Measurements from ENCODE around the gene B3GNT8.
"Not testable (repeated sequence)": the region's sequence is repeated elsewhere in the genome, so short reads cannot be mapped to it uniquely, and the experiment has no call there.

Gene B3GNT8

DNA sequence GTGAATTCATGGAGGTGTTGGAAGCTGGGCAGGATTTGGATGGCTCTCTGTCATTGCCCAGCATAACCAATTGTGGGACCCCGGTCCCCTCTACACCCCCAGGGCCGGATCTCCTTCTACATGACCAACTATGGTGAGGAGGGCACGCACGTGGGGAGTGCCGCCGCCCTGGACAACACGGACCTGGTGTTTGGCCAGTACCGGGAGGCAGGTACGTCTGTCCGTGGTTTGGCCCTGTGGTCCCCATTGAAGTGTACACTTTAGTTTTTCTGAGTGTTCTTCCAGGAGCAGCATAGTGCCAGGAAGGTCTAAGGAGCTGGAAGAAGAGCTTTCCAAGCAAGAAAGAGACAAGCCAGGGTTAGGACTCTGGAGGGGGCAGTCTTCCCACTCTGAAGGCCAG is 13.2 kb downstream of the B3GNT8 start:
- DNase-seq, result no peak

DNA sequence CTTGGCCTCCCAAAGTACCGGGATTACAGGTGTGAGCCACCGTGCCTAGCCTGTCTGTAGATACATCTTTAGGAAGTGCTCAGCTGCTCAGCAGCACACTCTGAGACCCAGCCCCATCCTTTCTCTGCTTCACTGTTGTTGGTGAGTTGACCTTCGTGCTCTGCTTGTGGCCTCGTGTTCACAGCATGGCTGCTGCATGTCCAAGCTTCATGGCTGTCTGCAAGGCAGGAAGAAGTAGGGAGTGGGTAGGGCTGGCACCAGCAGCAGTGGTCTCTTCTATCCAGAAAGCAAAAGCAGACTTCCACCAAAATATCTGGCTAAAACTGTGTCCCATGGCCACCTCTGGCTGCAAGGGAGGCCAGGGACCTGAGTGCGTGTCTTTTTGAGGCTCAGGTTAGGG is 14.2 kb downstream of the B3GNT8 start:
- DNase-seq, result no peak

DNA sequence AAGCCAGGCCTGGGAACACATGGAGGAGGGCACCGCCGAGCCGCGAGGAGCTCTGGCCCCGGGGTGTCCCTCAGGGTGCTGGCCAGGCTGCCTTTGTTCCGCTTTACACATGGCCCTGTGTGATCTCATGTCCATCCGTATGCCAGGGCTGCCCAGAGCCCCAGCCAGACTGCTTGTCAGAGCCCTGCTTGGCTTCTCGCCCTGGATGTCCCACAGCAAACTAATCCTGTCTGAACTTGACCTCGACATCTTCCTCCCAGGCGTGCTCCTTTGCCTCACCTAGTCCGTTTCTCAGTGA is 15.3 kb downstream of the B3GNT8 start:
- no peak for DNase-seq

DNA sequence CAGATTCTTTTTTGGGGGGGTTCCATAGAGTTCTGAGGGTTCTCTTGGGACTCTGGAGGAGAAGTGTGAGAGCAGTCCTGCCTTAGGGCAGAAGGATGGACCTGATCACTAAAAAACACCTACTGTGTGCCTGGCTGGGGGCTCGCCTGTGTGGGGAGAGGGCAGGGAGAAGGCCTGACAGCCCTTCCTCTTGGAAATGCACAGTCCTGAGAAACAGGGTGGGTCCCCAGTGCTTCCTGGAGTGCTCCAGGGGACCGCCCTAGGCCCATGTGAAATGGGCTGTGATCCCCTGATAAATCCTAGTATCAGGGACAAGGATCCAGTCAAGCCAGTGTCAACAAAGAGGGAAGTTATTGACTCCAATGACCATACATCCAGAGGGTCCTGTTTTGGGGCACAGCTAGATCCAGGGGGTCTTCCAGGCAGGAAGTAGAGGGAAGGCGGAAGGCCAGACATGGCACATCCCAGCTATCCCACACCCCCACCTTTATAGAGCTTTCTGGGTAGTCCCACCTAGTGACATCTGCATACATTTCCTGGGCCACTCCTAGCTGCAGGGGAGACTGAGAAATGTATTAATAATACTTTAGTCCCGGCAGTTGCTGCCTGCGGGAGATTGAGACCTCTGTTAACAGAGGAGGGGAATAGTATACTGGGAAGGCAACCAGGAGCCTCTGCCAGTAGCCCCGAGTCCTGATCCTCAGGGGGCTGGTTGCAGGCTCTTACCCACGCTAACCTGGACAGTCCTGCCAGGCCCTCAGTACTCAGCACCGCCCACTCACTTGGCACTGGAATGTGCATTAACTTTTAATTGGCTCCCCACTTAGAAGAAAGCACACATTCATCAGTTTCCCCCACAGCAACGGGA is 15.8 kb downstream of the B3GNT8 start:
- no peak for DNase-seq

DNA sequence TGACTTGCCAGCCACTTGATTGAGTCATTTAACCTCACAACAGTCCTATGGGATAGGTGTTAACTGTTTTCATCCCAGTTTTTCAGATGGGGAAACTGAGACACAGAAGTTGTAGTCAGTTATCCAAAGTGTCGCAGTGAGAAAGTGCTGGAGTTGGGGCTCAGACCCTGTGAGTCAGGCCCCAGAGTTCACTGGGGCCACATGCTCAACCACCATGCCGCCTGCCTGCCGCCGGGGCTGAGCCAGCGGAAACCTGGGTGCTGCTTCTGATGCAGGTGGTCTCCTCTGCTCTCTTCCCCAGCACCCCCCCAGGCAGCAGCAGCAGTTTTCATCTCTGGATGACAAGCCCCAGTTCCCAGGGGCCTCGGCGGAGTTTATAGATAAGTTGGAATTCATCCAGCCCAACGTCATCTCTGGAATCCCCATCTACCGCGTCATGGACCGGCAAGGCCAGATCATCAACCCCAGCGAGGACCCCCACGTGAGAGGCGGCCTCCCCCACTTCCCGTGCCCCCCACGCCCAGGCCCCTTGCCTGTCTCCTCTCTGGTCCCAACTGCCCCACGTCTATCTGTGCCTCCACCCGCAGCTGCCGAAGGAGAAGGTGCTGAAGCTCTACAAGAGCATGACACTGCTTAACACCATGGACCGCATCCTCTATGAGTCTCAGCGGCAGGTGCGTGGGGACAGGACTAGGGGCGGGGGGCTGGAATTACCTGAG is 16.7 kb downstream of the B3GNT8 start:
- DNase-seq, result no peak

DNA sequence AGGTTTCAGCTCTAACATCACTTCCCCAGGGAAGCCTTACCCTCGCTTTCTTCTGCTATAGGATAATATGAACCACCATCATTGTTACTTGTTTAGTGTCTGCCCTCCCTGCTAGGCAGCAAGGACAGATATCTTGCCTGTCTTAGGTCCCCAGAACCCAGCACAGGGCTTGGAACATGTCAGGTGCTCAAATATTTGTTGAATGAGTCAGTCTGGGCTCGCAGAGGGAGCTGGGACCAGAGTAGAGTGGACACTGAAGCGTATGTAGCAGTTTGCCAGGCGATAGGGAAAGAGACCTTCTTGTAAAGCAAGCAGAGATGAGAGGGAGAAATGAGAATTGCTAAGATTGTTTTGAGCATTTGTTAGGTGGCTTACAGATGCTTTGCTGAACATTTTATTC is 17.9 kb downstream of the B3GNT8 start:
- DNase-seq, result no peak

DNA sequence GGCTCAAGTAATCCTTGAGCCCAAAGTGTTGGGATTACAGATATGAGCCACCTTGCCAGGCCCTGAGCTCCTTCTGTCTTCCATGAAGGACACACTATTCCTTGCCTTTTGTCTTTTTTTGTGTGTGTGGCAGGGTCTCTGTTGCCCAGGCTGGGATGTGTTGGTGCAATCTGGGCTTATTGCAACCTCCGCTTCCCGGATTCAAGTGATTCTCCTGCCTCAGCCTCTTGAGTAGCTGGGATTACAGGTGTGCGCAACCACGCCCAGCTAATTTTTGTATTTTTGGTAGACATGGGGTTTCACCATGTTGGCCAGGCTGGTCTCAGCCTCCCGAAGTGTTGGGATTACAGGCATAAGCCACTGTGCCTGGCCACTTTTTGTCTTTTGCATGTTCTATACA is 18.3 kb downstream of the B3GNT8 start:
- not testable (repeated sequence) for DNase-seq

DNA sequence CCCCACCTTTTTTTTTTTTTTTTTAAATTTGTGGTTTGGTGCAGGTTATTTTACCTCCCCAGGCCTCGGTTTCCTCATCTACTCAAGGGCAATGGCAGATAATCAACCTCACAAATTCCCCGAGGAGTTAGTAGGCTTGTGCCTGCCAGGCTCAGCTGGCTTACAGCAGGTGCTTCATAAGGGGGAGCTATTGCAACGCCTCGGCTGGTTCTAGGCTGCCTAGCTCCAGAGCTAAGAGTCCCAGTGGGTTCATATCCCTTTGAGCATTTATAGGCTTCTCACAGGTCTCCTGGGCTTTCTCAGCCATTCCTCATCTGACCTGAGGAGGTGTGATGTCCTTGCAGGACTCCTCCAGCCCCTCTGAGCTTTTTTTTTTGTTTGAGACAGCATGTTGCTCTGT is 18.9 kb downstream of the B3GNT8 start:
- DNase-seq, result no peak

DNA sequence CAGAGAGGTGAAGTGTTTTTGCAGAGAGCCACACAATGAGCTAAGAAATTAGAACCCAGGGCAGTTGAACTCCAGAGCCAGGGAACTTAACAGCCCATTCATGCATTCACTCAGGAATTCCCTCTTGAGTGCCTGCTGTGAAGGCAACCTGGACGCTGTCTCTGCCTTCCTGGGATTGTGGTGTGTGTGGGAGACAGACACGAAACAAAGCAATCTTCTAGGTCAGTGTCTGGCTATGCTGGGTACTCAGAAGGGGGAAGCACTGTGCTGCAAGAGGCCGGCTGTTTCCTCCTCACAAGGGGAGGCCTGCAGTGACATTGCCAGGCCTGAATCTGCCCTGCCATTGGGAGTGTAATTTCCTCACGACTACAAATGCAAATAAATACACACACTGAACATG is 19.9 kb downstream of the B3GNT8 start:
- DNase-seq, result no peak

DNA sequence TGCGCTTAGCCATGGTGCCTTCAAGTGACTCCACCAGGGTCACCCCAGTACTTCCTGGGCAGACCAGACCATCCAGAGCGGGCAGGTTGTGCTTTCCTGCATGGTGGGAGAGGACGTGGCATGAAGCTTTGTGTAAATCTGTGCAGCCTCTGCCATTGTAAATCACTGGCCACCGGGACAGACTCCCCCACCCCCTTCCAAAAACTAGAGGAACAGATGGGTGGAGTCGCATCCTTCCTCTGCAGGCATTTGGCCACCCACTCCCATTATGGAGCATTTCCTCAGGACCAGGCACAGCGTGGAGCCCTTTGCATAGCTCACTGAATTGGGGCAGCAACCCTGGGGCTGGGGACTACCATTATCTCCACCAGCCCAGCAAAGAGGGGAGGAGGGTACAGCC is 21.4 kb downstream of the B3GNT8 start:
- DNase-seq, result no peak

DNA sequence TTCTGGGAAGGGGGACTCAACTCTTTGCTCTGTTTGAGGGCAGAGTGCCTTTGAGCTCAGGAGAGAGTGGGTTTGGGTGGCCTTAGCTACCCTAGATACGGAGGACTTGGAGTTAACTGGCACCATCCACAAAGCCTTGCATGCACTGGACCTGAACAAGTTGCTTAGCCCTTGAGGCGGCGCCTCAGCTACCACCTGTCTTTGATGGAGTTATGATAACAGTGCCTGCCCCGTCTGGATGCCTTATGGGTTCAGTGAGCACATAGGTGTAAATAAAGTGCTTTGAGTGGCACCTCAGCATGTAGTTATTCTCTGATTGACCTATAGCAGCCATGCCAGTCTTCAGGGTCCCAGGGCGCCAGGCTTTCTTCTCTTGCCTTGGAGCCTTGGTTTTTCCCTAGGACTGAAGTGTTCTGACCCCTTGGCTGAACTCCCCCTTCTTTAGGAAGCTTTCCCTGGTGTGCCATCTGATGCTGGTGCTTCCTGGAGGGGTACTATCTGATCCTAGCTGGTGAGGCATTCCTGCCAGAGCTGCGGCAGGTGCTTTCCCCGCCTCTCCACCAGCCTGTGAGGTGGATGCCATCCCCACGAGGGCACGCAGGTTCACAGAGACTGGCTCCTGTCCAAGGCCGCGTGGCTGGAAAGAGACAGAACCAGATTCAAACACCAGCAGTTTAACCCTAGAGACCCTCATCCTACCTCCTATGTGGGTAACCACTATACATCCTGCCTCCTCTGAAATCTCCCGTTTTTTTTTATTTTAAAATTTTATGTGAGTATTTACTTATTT is 23.8 kb downstream of the B3GNT8 start:
- no peak for DNase-seq

DNA sequence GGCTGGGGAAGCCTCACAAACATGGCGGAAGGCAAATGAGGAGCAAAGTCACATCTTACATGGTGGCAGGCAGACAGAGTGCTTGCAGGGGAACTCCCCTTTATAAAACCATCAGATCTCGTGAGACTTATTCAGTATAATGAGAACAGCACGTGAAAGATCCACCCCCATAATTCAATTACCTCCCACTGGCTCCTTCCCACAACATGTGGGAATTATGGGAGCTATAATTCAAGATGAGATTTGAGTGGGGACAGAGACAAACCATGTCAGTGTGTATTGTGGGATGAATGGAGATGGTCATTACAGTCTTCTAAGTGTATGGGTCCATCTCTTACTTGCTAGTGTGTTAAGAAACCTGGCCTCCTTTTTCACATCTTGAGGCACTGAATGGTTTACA is 25.2 kb downstream of the B3GNT8 start:
- DNase-seq, result no peak

DNA sequence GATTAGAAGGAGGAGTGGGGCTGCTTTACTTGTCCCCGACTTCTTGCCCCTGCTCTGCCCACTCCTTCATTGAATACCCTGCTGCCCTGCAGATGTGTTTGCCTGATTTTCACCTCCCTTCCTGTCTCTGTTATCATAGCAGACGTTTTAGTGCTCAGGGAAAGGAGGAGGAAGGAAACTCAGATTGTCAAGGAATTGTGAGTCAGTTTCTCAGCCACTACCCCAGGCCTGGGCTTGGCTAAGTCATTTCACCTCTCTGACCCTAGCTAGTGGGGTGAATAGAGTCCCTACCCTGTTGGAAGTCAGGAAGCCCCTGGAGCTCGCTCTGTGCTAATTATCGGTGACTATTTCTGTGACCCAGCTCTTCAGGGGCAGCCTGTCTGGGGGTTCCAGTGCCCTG is 25.7 kb downstream of the B3GNT8 start:
- DNase-seq, result no peak

DNA sequence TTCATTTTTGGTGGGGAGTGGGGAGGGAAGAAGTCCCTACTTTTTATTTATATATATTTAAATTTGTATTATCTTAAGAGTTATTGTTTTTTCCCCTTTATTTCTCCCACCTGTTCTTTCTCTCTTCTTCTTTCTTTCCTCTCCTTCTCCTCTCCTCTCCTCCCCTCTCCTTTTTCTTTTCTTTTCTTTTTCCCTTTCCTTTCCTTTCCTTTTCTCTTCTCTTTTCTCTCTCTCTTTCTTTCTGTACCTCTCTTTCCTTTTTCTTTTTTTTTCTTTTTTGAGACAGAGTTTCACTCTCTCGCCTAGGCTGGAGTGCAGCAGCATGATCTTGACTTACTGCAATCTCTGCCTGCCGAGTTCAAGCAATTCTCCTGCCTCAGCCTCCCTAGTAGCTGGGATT is 27.6 kb downstream of the B3GNT8 start:
- no peak for DNase-seq

DNA sequence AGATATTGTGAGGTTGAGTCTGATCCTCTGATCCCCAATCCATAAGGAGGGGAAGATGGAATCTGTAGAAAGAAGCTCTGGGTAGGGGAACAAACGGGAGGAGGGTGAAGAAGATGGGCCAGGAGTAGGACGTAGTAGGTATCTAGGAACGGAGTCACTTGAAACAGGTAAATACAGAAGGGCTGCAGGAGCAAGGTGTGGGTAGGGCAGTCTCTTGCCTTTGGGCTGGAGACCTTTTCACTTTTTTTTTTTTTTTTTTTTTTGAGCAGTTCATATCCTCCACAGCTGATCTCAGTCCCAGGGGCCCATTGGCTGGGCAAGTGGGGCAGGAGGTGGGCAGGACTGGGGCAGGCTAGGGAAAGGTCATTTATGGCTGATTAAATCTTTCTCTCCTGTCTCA is 28.1 kb downstream of the B3GNT8 start:
- DNase-seq, result no peak

DNA sequence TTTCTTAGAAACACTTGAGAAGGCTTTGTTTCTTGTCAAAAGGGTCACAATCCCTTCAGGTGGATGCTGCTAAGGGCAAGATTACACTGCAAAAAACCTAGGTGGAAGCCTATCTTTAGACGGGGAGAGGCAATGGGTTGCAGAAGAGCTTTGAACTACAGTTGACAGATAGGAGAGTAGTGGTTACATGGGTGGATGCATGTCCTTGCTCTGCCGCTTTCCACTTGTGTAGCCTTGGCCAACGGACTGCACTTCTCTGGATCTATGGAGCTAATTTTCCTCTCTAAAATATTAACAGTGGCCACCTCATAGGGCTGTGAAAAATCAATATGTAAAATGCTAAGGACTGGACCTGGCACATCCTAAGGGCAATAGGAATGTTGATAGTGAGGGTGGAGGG is 28.6 kb downstream of the B3GNT8 start:
- DNase-seq, result no peak

DNA sequence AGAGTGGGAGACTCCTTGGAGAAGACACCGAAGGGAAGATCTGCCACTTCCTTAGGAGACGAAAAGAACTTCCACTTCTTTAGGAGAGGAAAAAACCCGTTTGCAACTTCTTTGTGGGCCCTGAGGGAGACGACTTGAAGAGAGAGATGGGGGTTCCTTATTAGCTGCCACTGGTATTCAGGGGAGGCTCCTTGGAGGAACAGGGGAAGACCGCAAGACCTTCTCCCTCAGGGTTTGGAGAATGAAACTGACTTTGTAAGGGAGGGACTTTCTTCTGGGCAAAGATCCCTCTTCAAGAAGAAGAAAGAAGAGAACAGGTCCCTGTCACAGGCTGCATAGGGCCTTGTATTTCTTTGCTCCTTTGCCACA is 29.1 kb downstream of the B3GNT8 start:
- DNase-seq, result no peak

DNA sequence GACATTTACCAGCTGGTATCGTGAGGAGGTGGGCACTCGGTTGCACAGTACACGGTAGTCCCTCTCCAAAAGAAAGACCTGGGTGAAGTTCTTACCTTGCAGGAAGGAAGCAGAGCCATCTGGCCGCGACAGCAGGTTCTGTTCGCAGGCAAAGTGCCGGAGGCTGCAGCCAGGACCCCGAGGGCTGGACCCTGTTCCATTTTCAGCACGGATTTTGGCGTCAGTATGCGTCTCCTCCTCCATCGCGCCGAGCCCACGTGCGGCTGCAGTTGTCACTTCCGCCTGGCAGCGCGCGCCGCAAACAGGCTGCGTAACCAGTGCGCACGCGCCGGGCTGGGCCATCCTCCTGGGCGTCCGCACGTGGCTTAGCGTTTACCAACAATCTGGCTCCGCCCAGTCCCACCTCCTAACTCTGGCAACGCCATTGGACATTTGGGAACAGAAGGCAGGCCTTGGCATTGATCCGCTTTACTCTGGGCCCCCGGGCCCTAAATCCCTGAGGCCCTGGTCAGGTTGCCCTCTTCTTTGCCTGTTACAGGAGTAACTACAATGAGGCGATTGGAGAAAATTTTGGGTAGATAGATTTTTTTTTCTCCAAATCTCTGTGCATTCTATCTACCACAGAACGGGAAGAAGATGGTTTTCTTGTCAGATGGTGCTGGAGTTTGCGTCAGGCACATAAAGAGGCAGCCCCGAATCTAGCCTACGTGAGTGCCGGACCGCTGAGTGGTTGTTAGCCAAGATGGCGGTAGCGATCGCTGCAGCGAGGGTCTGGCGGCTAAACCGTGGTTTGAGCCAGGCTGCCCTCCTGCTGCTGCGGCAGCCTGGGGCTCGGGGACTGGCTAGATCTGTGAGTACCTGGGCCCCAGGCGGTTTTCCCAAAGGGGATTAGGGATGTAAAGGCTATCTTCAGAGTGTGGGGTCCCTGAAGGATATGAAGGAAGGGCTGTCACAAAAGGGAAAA is 29.8 kb downstream of the B3GNT8 start, which contains the start of the genes BCKDHA and EXOSC5:
Gene BCKDHA (plus strand): TSS at position 733 of the 964 bp plus-strand sequence. CDS start 10 bp downstream, at position 743.
Gene EXOSC5 (minus strand): TSS at position 274 of the 964 bp plus-strand sequence. CDS start 31 bp downstream, at position 243.
- peak; percentile 100 for DNase-seq

DNA sequence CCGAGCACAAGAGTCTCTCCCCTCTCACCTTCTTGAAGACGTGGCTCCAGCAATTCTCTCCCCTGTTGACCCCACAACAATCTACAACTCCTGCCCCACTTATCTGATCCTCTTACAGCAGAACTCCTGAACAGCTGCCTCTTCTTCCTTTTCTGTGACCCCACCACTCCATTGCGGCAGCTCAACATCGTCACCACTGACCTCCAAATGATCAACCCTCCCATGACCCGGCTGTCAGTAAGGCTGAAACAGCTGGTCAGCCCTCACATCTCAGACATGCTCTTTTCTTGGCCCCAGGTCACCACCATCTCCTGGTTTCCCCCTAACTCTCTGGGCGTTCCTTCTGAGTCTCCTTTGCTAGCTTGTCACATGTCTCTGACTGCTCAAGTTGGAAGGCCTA is 31.8 kb downstream of the B3GNT8 start:
- no peak for DNase-seq

DNA sequence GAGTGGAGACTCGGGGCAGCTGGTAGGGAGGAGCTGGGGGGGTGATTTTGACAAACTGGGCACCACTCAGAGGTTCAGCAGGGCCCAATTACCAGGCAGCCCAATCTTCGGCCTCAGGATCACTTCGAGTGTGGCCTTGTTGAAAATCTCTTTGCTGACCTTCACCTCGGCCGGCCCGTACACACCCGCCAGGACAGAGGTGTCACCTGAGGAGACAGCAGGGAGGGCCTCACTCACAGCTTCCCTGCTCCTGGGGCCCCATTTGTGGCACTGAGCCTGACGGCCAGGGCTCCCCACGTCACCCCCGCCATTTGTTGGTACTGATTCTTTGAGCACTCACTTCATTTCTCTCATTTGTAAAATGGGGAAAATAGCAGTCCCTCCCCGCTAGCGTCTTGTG is 34.4 kb downstream of the B3GNT8 start:
- no peak for DNase-seq

DNA sequence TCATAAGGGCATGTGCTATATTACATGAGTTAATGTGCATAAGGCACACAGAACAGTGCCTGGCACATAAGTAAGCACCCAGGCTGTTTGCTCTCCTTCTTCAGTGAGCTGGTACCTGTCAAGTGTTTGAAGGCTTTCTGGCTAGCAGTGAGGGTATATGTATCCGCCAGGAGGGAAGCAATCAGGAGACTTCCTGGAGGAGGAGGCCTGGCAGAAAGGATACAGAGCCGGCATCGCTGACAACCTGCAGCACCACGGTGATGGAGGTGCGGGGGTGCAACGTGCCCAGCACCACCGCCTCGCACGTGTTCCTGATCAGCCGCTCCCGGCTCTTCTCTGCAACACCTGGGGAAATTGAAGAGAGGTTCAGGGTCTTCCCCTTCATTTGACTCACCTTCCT is 35.6 kb downstream of the B3GNT8 start:
- no peak for DNase-seq

DNA sequence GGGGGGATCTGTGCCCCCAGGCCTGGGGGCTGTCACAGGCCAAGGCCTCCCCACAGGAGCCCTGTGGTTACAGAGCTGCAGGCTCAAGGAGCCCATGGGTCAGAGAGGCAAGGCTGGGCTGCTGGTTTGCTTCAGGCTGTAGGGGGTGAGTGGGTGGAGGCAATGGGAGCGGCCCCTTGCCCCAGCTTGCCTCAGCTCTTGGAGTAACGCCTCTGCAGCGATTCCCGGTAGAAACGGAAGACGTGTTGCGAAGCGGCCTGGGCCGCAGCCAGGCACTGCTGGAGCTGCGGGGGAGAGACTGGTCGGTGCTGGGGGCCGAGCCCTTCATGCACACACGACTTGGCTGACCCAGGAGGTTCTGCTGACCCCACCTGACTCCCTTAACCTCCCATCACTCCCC is 40.7 kb downstream of the B3GNT8 start:
- DNase-seq, result no peak

DNA sequence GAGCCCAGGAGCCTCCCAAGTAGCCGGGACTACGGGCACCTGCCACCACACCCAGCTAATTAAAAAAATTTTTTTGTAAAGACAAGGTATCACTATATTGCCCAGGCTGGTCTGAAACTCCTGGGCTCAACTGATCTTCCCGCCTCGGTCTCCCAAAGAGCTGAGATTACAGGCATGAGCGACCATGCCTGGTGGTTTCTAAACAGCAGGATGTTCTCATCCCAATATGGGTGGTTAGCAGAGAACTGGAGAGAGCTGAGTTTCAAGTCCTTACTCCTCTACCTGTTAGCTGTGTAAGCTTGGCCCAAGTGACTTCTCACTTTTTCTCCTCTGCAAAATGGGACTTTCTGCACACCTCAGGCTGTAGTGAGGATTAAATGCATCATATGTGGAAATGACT is 42.8 kb downstream of the B3GNT8 start:
- DNase-seq, result no peak
